GM12874 (cell line): Measurements from ENCODE around the gene COLEC12.

Experiments used
- CTCF ChIP-seq: IDR thresholded peaks from 2 replicates; pipeline ENCODE4 v1.5.1; 2011; ENCODE audit warnings: low read depth, mild to moderate bottlenecking, control low read depth, low read length, moderate library complexity; ENCODE audit not compliant: insufficient read depth

Gene COLEC12

DNA sequence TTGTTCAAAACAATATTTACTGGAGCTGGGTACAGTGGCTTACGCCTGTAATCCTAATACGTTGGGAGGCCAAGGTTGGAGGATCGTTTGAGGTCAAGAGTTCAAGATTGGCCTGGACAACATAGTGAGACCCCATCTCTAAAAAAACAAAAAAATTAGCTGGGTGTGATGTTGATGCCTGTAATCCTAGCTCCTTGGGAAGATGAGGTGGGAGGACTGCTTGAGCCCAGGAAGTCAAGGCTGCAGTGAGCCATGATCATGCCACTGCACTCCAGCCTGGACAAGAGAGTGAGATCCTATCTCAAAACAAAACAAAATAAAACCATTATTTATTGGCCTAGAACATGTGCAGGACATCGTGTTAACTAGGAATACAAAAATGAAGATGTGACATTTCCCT is 77.5 kb downstream of the COLEC12 start:
- TF ChIP-seq CTCF, result no peak

DNA sequence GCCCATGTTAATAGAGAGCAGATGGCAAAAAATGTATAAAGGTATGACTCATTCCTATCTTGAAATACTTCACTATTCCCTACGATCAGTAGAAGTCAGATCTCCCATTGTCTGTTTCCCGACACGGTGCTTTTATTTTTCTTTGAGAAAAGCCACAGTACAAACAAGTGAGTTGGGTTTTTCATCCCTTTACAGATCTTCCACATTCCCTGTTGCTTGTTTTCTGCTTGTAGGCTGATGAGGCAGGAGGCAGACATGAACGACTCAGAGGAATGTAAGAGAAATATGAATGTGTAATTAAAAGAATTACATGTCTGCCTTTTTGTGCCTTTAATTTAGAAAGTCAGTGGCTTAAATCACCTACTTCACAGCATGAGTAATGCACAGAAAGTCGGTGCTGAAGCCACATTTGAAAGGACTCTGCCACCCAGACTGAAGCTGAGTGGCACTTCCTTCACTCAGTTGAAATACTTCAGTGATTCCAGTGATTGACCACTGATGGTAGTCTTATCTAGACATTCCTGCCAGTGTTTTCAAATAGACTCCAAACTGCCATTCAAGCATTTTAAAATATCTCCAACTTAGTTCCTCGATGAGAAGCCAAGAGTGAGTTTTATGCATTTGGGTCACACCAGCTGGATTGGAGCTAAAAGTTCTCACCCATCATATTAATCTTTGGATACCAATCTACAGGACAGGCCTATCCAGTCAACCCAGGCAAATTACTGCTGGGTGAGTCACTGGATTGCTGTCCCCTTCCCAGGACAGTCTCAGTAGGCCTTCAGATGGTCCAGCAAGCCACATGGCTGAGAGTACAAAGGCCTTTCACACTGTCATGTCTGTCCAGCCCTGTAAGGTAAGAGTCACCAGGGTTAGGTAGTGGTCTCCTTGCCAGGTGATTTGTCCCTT is 79.0 kb downstream of the COLEC12 start:
- no peak for TF ChIP-seq CTCF

GRCh38 chr18:420661-421246 is 79.7 kb downstream of the COLEC12 start:
- TF ChIP-seq CTCF, result no peak

GRCh38 chr18:419541-420175 is 80.8 kb downstream of the COLEC12 start:
- TF ChIP-seq CTCF, result no peak

GRCh38 chr18:417495-417894 is 83.0 kb downstream of the COLEC12 start:
- no peak for TF ChIP-seq CTCF

DNA sequence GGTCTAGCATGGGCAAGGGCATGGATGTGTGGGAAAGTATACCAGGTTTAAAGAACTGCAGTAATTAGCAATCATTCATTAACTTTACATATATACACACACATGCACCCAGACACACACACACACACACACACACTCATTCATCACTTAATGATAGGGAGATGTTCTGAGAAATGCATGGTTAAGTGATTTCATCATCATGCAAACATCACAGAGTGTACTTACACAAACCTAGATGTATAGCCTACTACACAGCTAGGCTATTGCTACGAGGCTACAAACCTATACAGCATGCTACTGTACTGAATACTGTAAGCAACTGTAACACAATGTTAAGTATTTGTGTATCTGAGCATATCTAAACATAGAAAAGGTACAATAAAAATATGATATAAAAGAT is 83.6 kb downstream of the COLEC12 start:
- TF ChIP-seq CTCF, result no peak

- TF ChIP-seq CTCF, result no peak
Measured at GRCh38 chr18:415617-416612, 84.6 kb downstream of the COLEC12 start.
